C4-2B (cell line): ENCODE measurements around the gene ST6GALNAC3.

Experiments used
- H3K27ac ChIP-seq: fragments of 450-650 bp; 2 replicates; pipeline ENCODE4 v1.5.1; 2017
- CTCF ChIP-seq: fragments of 450-650 bp; conservative IDR thresholded peaks from 2 replicates; pipeline ENCODE4 v1.5.1; 2017; ENCODE audit warnings: mild to moderate bottlenecking
- ZFX ChIP-seq: fragments of 450-650 bp; IDR thresholded peaks from 2 replicates; pipeline ENCODE4 v1.6.1; 2017

Gene ST6GALNAC3

GRCh38 chr1:76352741-76353435 is 278.3 kb downstream of the ST6GALNAC3 start:
- no peak overlapping the region; the same call in 1 of the 2 replicates for H3K27ac ChIP-seq

GRCh38 chr1:76354236-76354635 is 279.7 kb downstream of the ST6GALNAC3 start:
- TF ChIP-seq ZFX = no peak
- no peak for TF ChIP-seq CTCF
- no peak overlapping the region for H3K27ac ChIP-seq

More at GRCh38 chr1:76352741-76353435, 278.3 kb downstream of the ST6GALNAC3 start:
- TF ChIP-seq CTCF (no peak), ZFX (no peak)

- H3K27ac ChIP-seq = no peak overlapping the region
- no peak for TF ChIP-seq CTCF
- no peak for TF ChIP-seq ZFX
Measured at GRCh38 chr1:76366726-76367125, 292.2 kb downstream of the ST6GALNAC3 start.

- no peak overlapping the region for H3K27ac ChIP-seq
- TF ChIP-seq CTCF (no peak), ZFX (no peak)
Measured at GRCh38 chr1:76371941-76372340, 297.4 kb downstream of the ST6GALNAC3 start.

GRCh38 chr1:76374086-76374485 is 299.5 kb downstream of the ST6GALNAC3 start:
- H3K27ac ChIP-seq = no peak overlapping the region
- no peak for TF ChIP-seq ZFX
- no peak for TF ChIP-seq CTCF

GRCh38 chr1:76377247-76377646 is 302.7 kb downstream of the ST6GALNAC3 start:
- H3K27ac ChIP-seq = no peak overlapping the region
- TF ChIP-seq ZFX = no peak
- no peak for TF ChIP-seq CTCF

- H3K27ac ChIP-seq = no peak overlapping the region
- no peak for TF ChIP-seq ZFX
- TF ChIP-seq CTCF = no peak
Measured at GRCh38 chr1:76379506-76379905, 305.0 kb downstream of the ST6GALNAC3 start.
